Esophagus muscularis mucosa (tissue), 4 donors: ENCODE data around the gene CRACDL. TPM values are rescaled to one million over a fixed set of nuclear protein-coding genes. Genes with fewer than 3 reads are reported as not detected.
A peak's percentile ranks its signal among the peaks of the same experiment; 100 is the strongest.

ENCODE experiments used
- DNase-seq: peaks from one replicate; pipeline ENCODE4 v3.0.0-alpha.2; 2017; ENCODE audit errors: extremely low spot score
- H3K27ac ChIP-seq, 4 donors: fragments of 200-600 bp; sonication (generic); replicated peaks in 1 of 4; 1 replicate in 3 of 4; 2 replicates in 1 of 4; pipeline ENCODE4 v1.5.1; 2016 to 2019; ENCODE audit warnings: mild to moderate bottlenecking in 1 of 4
- H3K27me3 ChIP-seq, 4 donors: fragments of 200-600 bp; sonication (generic); one replicate each; pipeline versions ENCODE4 v1.5.1 to v1.6.0; 2016 to 2019
- H3K36me3 ChIP-seq, 4 donors: fragments of 200-600 bp; sonication (generic); one replicate each; pipeline ENCODE4 v1.5.1; 2016 to 2019
- H3K4me1 ChIP-seq, 4 donors: fragments of 200-600 bp; sonication (generic); one replicate each; pipeline ENCODE4 v1.5.1; 2016 to 2019
- H3K4me3 ChIP-seq, 4 donors: fragments of 200-600 bp; sonication (generic); 1 replicate in 2 of 4; 2 replicates in 2 of 4; pipeline ENCODE4 v1.5.1; 2016 to 2019; ENCODE audit warnings: mild to moderate bottlenecking in 4 of 4, moderate library complexity in 1 of 4
- H3K9me3 ChIP-seq, 4 donors: fragments of 200-600 bp; sonication (generic); 1 replicate in 3 of 4; 2 replicates in 1 of 4; pipeline ENCODE4 v1.5.1; 2016 to 2019
- CTCF ChIP-seq, 3 experiments: fragments of 200-600 bp in 2 of 3; fragments of 450-650 bp in 1 of 3; sonication (generic) in 2 of 3; IDR thresholded peaks; one replicate each; pipeline ENCODE4 v1.5.1; 2017 to 2019; ENCODE audit warnings: antibody characterized with exemption in 3 of 3, mild to moderate bottlenecking in 2 of 3, moderate library complexity in 1 of 3
- EP300 ChIP-seq: sonication (generic); formaldehyde crosslinking; IDR thresholded peaks from one replicate; pipeline ENCODE4 v1.6.1; 2017; ENCODE audit warnings: antibody characterized with exemption
- POLR2A ChIP-seq: fragments of 450-650 bp; IDR thresholded peaks from one replicate; pipeline ENCODE4 v1.6.1; 2017; ENCODE audit warnings: antibody characterized with exemption, moderate library complexity, mild to moderate bottlenecking, low read depth
- POLR2AphosphoS5 ChIP-seq, 2 donors: sonication (generic); formaldehyde crosslinking; IDR thresholded peaks; one replicate each; pipeline ENCODE4 v1.6.1; 2017; ENCODE audit warnings: antibody characterized with exemption in 2 of 2
- WGBS: methylation state at CpG from one replicate; pipeline ENCODE4 v1.1.5; 2018; 5-methylcytosine and 5-hydroxymethylcytosine counted together
- intact Hi-C: fragments of 100-400 bp; cut with DNase I; formaldehyde crosslinking; loops from one replicate; pipeline ENCODE4 v1.15.1; 2023
- total RNA-seq, 4 donors: library from RNA; depleted of rRNA; stranded (reverse); fragments of >200 nt; gene quantifications; one replicate each; pipeline versions ENCODE4 v1.1.0 to v1.2.1, GENCODE V29; 2016

The CRACDL gene
- total RNA-seq, 4 donors from 2014 or later, result 1.7 to 4.7 (median 3.3) TPM

GRCh38 chr2:98913916-98914712 lies 21.9 kb downstream of the CRACDL start:
- Histone ChIP-seq H3K4me3 (no peak overlapping the region), H3K9me3 (no peaks in the 10 kb centered on the region), H3K27me3 (peaks cover 0 to 14% (median 0%) of the 10 kb centered on the region in 4 donors), H3K4me1 (peaks cover 0 to 20% (median 18%) of the 10 kb centered on the region in 4 donors), H3K36me3 (no peaks in the 10 kb centered on the region), H3K27ac (no peak overlapping the region)
- intact Hi-C loops, result no loop called here
- no peak for TF ChIP-seq EP300
- TF ChIP-seq CTCF (IDR thresholded peaks at IDR 0.05), result no peak
- no peak for TF ChIP-seq POLR2A
- TF ChIP-seq POLR2AphosphoS5 (IDR thresholded peaks at IDR 0.05), result no peak
- no peak for DNase-seq
- 86% methylated on average over 5 of the region's 12 CpGs for WGBS

GRCh38 chr2:98912957-98913915 lies 22.8 kb downstream of the CRACDL start:
- WGBS, result 71% methylated on average over 11 of the region's 11 CpGs
- H3K27me3 ChIP-seq, result peaks cover 0 to 14% (median 0%) of the 10 kb centered on the region in 4 donors
- no peak for DNase-seq
- no peak overlapping the region for H3K27ac ChIP-seq
- no peaks in the 10 kb centered on the region for H3K36me3 ChIP-seq
- H3K9me3 ChIP-seq, result no peaks in the 10 kb centered on the region
- no peak overlapping the region for H3K4me3 ChIP-seq
- TF ChIP-seq CTCF (IDR thresholded peaks at IDR 0.05), result no peak
- TF ChIP-seq EP300, result no peak
- no peak for TF ChIP-seq POLR2A
- no peak for TF ChIP-seq POLR2AphosphoS5 (IDR thresholded peaks at IDR 0.05)
- intact Hi-C loops, result no loop called here
- H3K4me1 ChIP-seq, result peaks cover 0 to 26% (median 20%) of the 10 kb centered on the region in 4 donors

GRCh38 chr2:98912221-98912851 lies 23.7 kb downstream of the CRACDL start:
- intact Hi-C loops, result no loop called here
- TF ChIP-seq EP300 (no peak), POLR2AphosphoS5 (IDR thresholded peaks at IDR 0.05) (peak in 1 of 2 donors; percentile 16)
- no peak overlapping the region for H3K4me3 ChIP-seq
- H3K27ac ChIP-seq, result no peak overlapping the region
- peaks cover 0 to 26% (median 20%) of the 10 kb centered on the region in 4 donors for H3K4me1 ChIP-seq
- H3K27me3 ChIP-seq, result peaks cover 0 to 14% (median 0%) of the 10 kb centered on the region in 4 donors
- H3K9me3 ChIP-seq, result no peaks in the 10 kb centered on the region
- no peaks in the 10 kb centered on the region for H3K36me3 ChIP-seq
- DNase-seq, result no peak
- 36% methylated on average over 13 of the region's 18 CpGs for WGBS

DNA sequence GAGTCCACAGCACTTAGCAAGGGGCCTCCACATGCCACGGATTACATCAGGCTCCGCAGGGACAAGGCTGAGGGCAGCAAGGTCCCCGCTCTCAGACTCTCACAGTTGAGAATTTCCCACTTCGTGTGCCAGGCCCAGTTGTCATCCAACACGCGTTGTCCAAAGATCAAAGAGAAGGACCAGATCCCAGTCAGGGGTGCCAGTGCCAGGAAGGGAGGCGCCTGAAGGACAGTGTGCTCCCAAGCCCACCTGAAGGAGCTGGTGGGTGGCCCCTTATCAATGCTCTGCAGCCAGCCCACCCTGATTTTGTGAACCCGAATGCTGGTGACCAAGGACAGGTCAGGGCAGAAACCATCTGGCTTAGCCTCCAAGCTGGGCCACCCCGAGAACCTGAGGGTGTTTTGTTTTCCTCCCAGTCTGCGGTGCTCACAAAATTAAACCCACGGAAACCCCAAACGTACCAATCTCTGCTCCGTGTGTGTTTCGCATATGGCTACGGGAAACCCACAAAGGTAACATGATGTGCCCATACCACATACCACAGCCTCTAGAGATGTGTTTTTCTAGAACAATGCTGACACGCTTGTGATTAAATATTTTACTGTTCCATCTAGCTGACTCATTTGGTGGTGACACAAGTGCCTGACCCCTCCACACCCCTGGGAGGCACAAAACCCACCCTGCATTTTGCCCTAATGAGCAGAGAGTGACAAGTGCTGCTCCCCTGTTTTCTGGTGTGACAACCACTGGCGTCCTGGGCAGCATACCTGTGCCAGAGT lies 24.5 kb downstream of the CRACDL start:
- TF ChIP-seq POLR2AphosphoS5 (IDR thresholded peaks at IDR 0.05), result no peak
- no peak for TF ChIP-seq EP300
- no peak for TF ChIP-seq CTCF (IDR thresholded peaks at IDR 0.05)
- no peak for TF ChIP-seq POLR2A
- Histone ChIP-seq H3K27ac (no peak overlapping the region), H3K4me1 (peaks cover 0 to 26% (median 20%) of the 10 kb centered on the region in 4 donors), H3K27me3 (peaks cover 0 to 14% (median 0%) of the 10 kb centered on the region in 4 donors), H3K9me3 (no peaks in the 10 kb centered on the region), H3K36me3 (no peaks in the 10 kb centered on the region), H3K4me3 (no peak overlapping the region)
- intact Hi-C loops, result no loop called here
- 86% methylated on average over 10 of the region's 17 CpGs for WGBS
- DNase-seq, result peak; percentile 83
